K562 (cell line): ENCODE results near the gene FAM20B. TPM values are rescaled to one million over a fixed set of nuclear protein-coding genes. Genes with fewer than 3 reads are reported as not detected.

Experiments
- ATF7 ChIP-seq: fragments of 450-650 bp; IDR thresholded peaks from 2 replicates; pipeline ENCODE4 v1.7.1; 2014; ENCODE audit warnings: mild to moderate bottlenecking, moderate library complexity
- BCL6 ChIP-seq: fragments of 250-450 bp; sonication (Bioruptor Pico); IDR thresholded peaks from 2 replicates; pipeline ENCODE4 v1.4.0; 2020
- BRD4 ChIP-seq: fragments of 200-600 bp; sonication (generic); IDR thresholded peaks from 2 replicates; pipeline ENCODE4 v1.6.1; 2017; ENCODE audit warnings: inconsistent platforms
- EGR1 ChIP-seq: fragments of 450-650 bp; conservative IDR thresholded peaks from 2 replicates; pipeline ENCODE4 v1.6.1; 2017; ENCODE audit warnings: mild to moderate bottlenecking
- FOSL1 ChIP-seq: fragments of 200-800 bp; sonication (Bioruptor generic); conservative IDR thresholded peaks from 2 replicates; pipeline ENCODE4 v1.6.1; 2016; ENCODE audit warnings: missing genetic modification characterization, missing compliant biosample characterization
- HNRNPK ChIP-seq: fragments of 200-400 bp; formaldehyde crosslinking; IDR thresholded peaks from one replicate; pipeline ENCODE4 v1.6.1; 2018; ENCODE audit warnings: mild to moderate bottlenecking, low read depth, low read length; ENCODE audit not compliant: poor library complexity, severe bottlenecking
- MYBL2 ChIP-seq, 2 experiments: fragments of 450-650 bp in 1 of 2; sonication (generic) in 1 of 2; formaldehyde crosslinking in 1 of 2; IDR thresholded peaks; 2 replicates each; pipeline versions ENCODE4 v1.6.1 to v1.8.1; 2017 to 2022; ENCODE audit warnings: borderline replicate concordance in 1 of 2, inconsistent platforms in 1 of 2, low read depth in 1 of 2, mild to moderate bottlenecking in 1 of 2, missing genetic modification reagents in 1 of 2, moderate library complexity in 1 of 2
- NR2C2 ChIP-seq, 2 experiments: fragments of 200-800 bp in 1 of 2; sonication (Bioruptor generic) in 1 of 2; sonication (generic) in 1 of 2; formaldehyde crosslinking in 1 of 2; IDR thresholded peaks; 2 replicates each; pipeline versions ENCODE4 v1.6.1 to v1.8.0; 2016 to 2022; ENCODE audit warnings: mild to moderate bottlenecking in 1 of 2, missing compliant biosample characterization in 1 of 2, missing genetic modification characterization in 1 of 2, missing genetic modification reagents in 1 of 2
- POLR2AphosphoS5 ChIP-seq: IDR thresholded peaks from 2 replicates; pipeline ENCODE4 v1.6.1; 2011; ENCODE audit warnings: mild to moderate bottlenecking, low read depth, low read length, moderate library complexity; ENCODE audit not compliant: control insufficient read depth, insufficient read depth
- PTRF ChIP-seq: fragments of 450-650 bp; IDR thresholded peaks from 2 replicates; pipeline ENCODE4 v1.6.1; 2016; ENCODE audit warnings: mild to moderate bottlenecking, missing genetic modification characterization, missing compliant biosample characterization
- RFX7 ChIP-seq: fragments of 250-450 bp; sonication (Bioruptor Pico); IDR thresholded peaks from 2 replicates; pipeline ENCODE4 v1.5.1; 2021; ENCODE audit warnings: mild to moderate bottlenecking
- RREB1 ChIP-seq: fragments of 250-450 bp; sonication (Bioruptor Pico); IDR thresholded peaks from 2 replicates; pipeline ENCODE4 v1.4.0; 2020
- SIN3B ChIP-seq: fragments of 450-650 bp; IDR thresholded peaks from 2 replicates; pipeline ENCODE4 v1.6.1; 2017; ENCODE audit warnings: low read depth, mild to moderate bottlenecking, moderate library complexity
- TRIM28 ChIP-seq: fragments of 450-650 bp; IDR thresholded peaks from 2 replicates; pipeline ENCODE4 v1.6.1; 2017
- ZFP1 ChIP-seq: fragments of 450-650 bp; formaldehyde crosslinking; IDR thresholded peaks from 2 replicates; pipeline ENCODE4 v1.4.0; 2020; ENCODE audit warnings: mild to moderate bottlenecking, mixed read lengths
- ZNF133 ChIP-seq: fragments of 250-450 bp; sonication (Bioruptor Pico); IDR thresholded peaks from 2 replicates; pipeline ENCODE4 v1.4.0; 2020; ENCODE audit warnings: mild to moderate bottlenecking
- ZNF512 ChIP-seq: IDR thresholded peaks from 2 replicates; pipeline ENCODE4 v1.6.1; 2016; ENCODE audit warnings: missing genetic modification characterization, missing compliant biosample characterization
- polyA plus RNA-seq, 8 experiments: library from polyadenylated mRNA; depleted of rRNA in 4 of 8; stranded (reverse) in 5 of 8; unstranded in 3 of 8; fragments of >200 nt; fragmentation: Nextera tagmentation in 2 of 8; fragmentation: Illumina TruSeq in 1 of 8; extraction: Ambion mirVana in 2 of 8; extraction: Trizol in 1 of 8; gene quantifications; 2 replicates each; pipeline versions ENCODE4 v1.2.1 to v1.2.3, GENCODE V29; 2011 to 2014; ENCODE audit warnings: inconsistent platforms in 1 of 8, missing spikeins in 1 of 8
- total RNA-seq, 7 experiments: library from RNA; depleted of rRNA in 6 of 7; stranded (reverse); fragments of >200 nt in 6 of 7; fragmentation: Illumina TruSeq in 2 of 7; extraction: Trizol in 2 of 7; gene quantifications; 2 replicates each; pipeline versions ENCODE4 v1.2.1 to v1.2.3, GENCODE V29; 2011 to 2021; ENCODE audit warnings: low replicate concordance in 1 of 7
- TF ChIP-seq, protein P1 (sequence below), 2 experiments: fragments of 250-450 bp in 1 of 2; fragments of 450-650 bp in 1 of 2; sonication (Bioruptor Pico) in 1 of 2; IDR thresholded peaks; 2 replicates each; pipeline versions ENCODE4 v1.6.1 to v1.8.0; 2016 to 2021; ENCODE audit warnings: mild to moderate bottlenecking in 2 of 2, moderate library complexity in 2 of 2, missing compliant biosample characterization in 1 of 2, missing genetic modification characterization in 1 of 2

The FAM20B gene
- total and polyA plus RNA-seq, 9 of the 15 experiments (the other 6 are each of a cell fraction or from before 2014, with no cell fraction given): 7.2 to 67.5 (median 42.9) TPM

- TF ChIP-seq ZNF512: 0 out of 2 replicates have a peak, but pooled peaks have one; percentile 24
- TF ChIP-seq NR2C2 (CRISPR knock-in tag; IDR thresholded peaks at IDR 0.05): no peak
- peak; percentile 84 for TF ChIP-seq NR2C2 (tag; IDR thresholded peaks at IDR 0.05)
- no peak for TF ChIP-seq ZFP1 (CRISPR knock-in tag)
- no peak for TF ChIP-seq RFX7 (CRISPR knock-in tag)
- no peak for TF ChIP-seq BRD4
- TF ChIP-seq POLR2AphosphoS5: peak; percentile 52; the same call in 1 of the 2 replicates
- TF ChIP-seq BCL6 (CRISPR knock-in tag): no peak
- no peak for TF ChIP-seq ATF7
- no peak for TF ChIP-seq SIN3B
- TF ChIP-seq, protein P1, sequence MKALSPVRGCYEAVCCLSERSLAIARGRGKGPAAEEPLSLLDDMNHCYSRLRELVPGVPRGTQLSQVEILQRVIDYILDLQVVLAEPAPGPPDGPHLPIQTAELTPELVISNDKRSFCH (CRISPR knock-in tag; IDR thresholded peaks at IDR 0.05): no peak
- TF ChIP-seq, protein P1 (tag; IDR thresholded peaks at IDR 0.05): 0 out of 2 replicates have a peak, but pooled peaks have one; percentile 34
- peak; percentile 93 for TF ChIP-seq FOSL1 (tag)
- TF ChIP-seq RREB1 (CRISPR knock-in tag): no peak
- TF ChIP-seq EGR1: no peak
- TF ChIP-seq PTRF (tag): no peak
- TF ChIP-seq ZNF133 (CRISPR knock-in tag): no peak
- no peak for TF ChIP-seq HNRNPK
- TF ChIP-seq TRIM28: no peak
- no peak for TF ChIP-seq MYBL2 (IDR thresholded peaks at IDR 0.05; ENCODE audit: low read depth)
- no peak for TF ChIP-seq MYBL2 (CRISPR knock-in tag; IDR thresholded peaks at IDR 0.05; ENCODE audit: borderline replicate concordance)
Measured at GRCh38 chr1:179017383-179018326, 8.0 kb upstream of the FAM20B start (continued).
